H1 (cell line): ENCODE measurements around the gene ARFRP1.

Source experiments
- ASH2L ChIP-seq: fragments of 200-600, 300-600 bp; sonication (generic); IDR thresholded peaks from one replicate; pipeline ENCODE4 v1.7.1; 2017; ENCODE audit warnings: low read length
- CEBPB ChIP-seq: IDR thresholded peaks from 2 replicates; pipeline ENCODE4 v1.6.1; 2012; ENCODE audit warnings: low read depth, low read length
- EGR1 ChIP-seq: IDR thresholded peaks from 2 replicates; pipeline ENCODE4 v1.6.1; 2011; ENCODE audit warnings: low read depth, low read length, borderline replicate concordance
- POLR2A ChIP-seq, 2 experiments: IDR thresholded peaks; 1 replicate in 1 of 2; 2 replicates in 1 of 2; pipeline ENCODE4 v1.6.1; 2011; ENCODE audit warnings: low read depth in 2 of 2, low read length in 2 of 2, mild to moderate bottlenecking in 2 of 2; ENCODE audit errors: control extremely low read depth in 1 of 2
- RFX5 ChIP-seq: IDR thresholded peaks from 2 replicates; pipeline ENCODE4 v1.6.1; 2011; ENCODE audit warnings: low read depth, low read length, improper control_type of control experiment, borderline replicate concordance
- SIN3A ChIP-seq, 2 experiments: IDR thresholded peaks in 1 of 2; conservative IDR thresholded peaks in 1 of 2; 2 replicates each; pipeline ENCODE4 v1.6.1; 2011 to 2012; ENCODE audit warnings: low read length in 2 of 2, improper control_type of control experiment in 1 of 2, low read depth in 1 of 2, mild to moderate bottlenecking in 1 of 2
- TF ChIP-seq, protein P1 (sequence below), 3 experiments: IDR thresholded peaks; 1 replicate in 2 of 3; 2 replicates in 1 of 3; pipeline versions ENCODE4 v1.5.1 to v1.6.1; 2011; ENCODE audit warnings: low read length in 3 of 3, mild to moderate bottlenecking in 3 of 3, inconsistent platforms in 2 of 3, low read depth in 1 of 3, moderate library complexity in 1 of 3; ENCODE audit not compliant: insufficient read depth in 1 of 3; ENCODE audit errors: control extremely low read depth in 1 of 3

GRCh38 chr20:63700199-63701050 is 7.4 kb downstream of the ARFRP1 start:
- TF ChIP-seq, protein P1, sequence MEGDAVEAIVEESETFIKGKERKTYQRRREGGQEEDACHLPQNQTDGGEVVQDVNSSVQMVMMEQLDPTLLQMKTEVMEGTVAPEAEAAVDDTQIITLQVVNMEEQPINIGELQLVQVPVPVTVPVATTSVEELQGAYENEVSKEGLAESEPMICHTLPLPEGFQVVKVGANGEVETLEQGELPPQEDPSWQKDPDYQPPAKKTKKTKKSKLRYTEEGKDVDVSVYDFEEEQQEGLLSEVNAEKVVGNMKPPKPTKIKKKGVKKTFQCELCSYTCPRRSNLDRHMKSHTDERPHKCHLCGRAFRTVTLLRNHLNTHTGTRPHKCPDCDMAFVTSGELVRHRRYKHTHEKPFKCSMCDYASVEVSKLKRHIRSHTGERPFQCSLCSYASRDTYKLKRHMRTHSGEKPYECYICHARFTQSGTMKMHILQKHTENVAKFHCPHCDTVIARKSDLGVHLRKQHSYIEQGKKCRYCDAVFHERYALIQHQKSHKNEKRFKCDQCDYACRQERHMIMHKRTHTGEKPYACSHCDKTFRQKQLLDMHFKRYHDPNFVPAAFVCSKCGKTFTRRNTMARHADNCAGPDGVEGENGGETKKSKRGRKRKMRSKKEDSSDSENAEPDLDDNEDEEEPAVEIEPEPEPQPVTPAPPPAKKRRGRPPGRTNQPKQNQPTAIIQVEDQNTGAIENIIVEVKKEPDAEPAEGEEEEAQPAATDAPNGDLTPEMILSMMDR (IDR thresholded peaks at IDR 0.05; ENCODE audit: control extremely low read depth in 1 of 3, insufficient read depth in 1 of 3, low read depth in 1 of 3, low read length in 3 of 3) = no peak
- TF ChIP-seq RFX5 (no peak), EGR1 (no peak), SIN3A (conservative IDR thresholded peaks at IDR 0.05 in 1 of 2, IDR thresholded peaks at IDR 0.05 in 1 of 2; ENCODE audit: low read depth in 1 of 2, low read length in 2 of 2) (no peak), ASH2L (no peak), POLR2A (IDR thresholded peaks at IDR 0.05; ENCODE audit: control extremely low read depth in 1 of 2, low read depth in 2 of 2, low read length in 2 of 2) (no peak), CEBPB (no peak)
